Midbrain (tissue), 1 donor: ENCODE data around the gene DCAF10.
"Not testable (repeated sequence)": the region's sequence is repeated elsewhere in the genome, so short reads cannot be mapped to it uniquely, and the experiment has no call there.

Source experiments
- DNase-seq: peaks from one replicate; lab custom pipeline; 2025; lab: John Stamatoyannopoulos, UW

Gene DCAF10

DNA sequence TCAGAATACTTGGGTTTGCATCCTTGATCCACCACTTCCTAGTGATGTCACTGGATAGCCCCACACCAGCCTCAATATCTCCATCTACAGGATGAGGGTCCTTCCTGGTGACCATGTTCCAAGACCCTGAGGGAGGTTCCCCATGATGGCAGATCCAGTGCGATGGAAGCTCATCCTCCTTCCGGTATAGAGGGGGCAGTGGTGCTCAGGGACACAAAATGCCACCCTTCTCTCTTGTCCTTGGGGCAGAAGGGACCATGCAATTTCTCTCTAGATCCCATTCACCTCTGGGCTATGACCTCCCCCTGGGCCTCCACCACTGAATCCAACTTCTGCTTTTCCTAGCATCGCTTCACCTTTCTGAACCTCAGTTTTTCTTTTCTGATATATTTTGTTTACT is 108.7 kb downstream of the DCAF10 start:
- DNase-seq: no peak

DNA sequence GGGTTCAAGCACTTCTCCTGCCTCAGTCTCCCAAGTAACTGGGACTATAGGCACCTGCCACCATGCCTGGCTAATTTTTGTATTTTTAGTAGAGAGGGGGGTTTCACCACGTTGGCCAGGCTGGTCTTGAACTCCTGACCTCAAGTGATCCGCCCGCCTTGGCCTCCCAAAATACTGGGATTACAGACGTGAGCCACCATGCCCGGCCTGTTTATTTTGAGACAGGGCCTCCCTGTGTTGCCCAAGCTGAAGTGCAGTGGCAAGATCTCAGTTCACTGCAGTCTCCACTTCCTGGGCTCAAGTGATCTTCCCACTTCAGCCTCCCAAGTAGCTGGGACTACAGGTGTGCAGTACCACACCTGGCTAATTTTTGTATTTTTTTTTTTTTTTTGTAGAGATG is 109.2 kb downstream of the DCAF10 start:
- not testable (repeated sequence) for DNase-seq

DNA sequence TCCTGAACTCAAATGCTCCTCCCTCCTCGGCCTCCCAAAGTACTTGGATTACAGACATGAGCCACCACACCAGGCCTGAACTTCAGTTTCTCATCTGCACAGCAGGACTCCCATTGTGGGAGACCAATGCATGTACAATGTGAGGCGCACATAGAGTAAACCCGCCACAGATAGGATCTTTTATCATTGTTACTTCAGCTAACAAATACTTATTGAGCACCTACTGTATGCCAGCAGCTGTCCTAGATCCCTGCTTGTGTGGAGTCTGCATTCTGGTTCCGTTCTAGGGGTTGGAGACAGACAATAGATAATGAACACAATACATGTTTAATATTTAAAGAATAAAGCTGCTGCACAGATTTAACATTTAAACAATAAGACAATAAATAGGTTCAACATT is 109.7 kb downstream of the DCAF10 start:
- DNase-seq: no peak

DNA sequence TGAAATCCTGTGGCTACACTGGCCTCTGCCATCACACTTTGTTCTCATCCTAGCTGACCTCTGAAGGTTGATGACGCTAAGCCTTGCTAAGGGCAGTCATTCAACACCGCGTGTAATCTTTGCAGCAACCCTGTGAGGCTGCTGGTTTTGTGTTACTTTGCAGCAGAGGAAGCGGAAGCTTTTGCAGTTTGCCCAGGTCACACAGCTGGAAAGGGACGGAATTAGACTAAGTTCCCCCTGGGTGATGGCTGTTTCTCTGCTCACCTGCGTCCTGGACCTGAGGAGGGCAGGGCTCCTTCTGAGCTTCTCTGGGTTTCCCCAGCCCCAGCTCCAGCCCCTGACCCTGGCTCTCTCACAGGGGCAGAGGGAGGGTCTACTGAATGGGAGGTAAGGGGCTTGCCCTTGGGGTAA is 110.7 kb downstream of the DCAF10 start:
- DNase-seq: no peak

DNA sequence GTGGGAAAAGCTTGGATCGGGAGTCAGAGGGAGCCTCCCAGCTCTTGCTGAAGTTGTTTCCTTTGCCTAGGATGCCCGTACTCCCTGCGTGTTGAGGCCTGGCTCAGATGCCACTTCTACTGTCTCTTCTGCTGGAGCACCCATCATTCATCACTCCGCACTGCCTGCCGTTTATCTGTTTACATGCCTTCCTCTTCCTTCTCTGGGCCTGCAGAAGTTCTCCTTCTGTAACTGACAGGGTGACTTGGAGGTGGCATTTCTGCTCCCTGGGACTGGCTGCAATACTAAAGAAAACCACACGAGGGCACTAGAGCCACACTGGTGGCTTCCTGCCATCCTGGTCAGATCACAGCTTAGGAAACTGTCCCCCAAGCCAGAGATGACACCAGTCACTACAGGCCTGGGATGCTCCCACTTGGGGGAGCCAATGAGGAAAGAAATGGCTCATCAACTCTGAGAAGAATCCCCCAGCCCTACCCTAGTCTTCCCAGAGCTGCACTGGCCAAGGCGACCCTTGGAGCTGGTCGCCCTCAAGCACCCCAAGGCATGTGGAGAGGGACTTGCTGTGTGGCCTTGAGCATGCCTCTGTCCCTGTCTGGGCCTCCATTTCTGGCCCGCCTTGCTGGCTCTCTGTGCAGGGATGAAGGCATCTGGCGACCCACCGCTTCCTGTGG is 113.0 kb downstream of the DCAF10 start:
- DNase-seq: peak; percentile 95

DNA sequence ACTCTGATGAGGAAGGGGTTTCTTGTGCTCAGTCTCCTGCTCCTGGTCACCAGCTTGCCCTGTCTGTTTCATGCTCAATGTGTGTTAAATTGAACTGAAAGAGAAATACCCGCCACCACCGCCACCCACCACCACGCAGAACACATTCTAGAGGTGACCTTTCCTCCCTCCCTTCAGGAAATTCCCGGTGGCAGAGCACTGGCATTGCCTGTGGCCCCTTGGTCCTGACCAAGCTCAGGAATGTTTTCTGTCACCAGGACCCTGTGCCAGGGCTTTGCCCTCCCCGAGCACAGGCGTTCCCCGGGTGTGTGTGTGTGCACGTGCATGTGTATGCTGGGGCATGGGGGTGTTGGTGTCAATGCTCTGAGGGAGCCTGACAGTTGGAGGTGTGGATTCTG is 113.6 kb downstream of the DCAF10 start:
- DNase-seq: no peak

DNA sequence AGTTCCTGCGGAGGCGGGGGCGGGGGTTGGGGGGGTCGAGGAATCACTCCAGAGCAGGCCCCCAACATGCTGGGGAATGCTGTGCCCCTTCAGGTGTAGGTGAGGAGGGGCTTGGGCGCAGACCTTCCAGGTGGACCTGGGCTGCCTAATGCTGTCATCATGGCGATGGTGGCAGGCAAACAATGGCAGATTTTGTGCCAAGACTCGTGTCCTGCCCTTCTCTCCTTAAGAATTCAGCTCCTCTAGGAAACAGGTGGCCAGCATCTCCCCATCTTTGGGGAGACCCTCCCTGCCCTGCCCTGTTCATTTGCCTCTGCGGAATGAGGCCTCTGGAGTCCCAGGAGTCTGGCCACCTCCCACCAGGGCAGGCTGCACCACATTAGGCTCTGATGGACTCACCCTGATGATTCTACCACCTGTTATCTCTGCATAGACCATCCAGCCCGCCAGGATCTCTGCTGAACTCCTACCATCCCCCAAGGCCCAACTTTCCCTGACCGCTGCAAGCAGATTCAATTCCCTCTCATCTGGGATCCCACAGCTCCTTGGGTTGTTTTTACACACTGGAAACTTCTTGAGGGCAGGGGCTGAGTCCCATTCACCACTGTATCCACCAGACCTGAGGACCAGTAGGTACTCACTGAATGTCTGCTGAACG is 114.2 kb downstream of the DCAF10 start:
- no peak for DNase-seq

DNA sequence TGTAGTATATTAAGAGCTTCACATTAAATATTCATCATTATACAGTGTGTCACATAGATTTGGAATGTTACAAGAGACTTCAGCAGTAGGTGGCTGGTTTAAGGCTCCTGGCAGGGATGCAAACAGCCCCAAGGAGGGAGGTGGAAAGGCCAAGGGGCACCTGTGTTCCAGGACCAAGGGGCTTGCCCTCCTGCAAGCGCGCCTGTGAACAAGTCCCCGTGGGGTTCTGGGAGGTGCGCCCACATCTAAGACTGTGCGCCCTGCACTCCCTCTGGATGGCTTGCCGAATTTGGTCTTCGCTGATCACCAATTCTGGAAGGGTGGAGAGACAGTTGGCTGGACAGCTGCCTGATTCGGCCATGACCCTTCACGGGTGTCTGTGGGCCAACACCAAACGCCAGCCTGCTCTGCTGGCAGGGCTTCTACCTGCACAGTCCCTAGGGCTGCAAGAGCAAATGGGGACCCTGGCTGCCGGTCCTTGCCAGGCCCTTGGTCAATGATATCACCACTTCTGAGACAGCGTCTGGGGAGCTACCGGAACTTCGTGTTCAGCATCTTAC is 115.4 kb downstream of the DCAF10 start:
- DNase-seq: no peak

DNA sequence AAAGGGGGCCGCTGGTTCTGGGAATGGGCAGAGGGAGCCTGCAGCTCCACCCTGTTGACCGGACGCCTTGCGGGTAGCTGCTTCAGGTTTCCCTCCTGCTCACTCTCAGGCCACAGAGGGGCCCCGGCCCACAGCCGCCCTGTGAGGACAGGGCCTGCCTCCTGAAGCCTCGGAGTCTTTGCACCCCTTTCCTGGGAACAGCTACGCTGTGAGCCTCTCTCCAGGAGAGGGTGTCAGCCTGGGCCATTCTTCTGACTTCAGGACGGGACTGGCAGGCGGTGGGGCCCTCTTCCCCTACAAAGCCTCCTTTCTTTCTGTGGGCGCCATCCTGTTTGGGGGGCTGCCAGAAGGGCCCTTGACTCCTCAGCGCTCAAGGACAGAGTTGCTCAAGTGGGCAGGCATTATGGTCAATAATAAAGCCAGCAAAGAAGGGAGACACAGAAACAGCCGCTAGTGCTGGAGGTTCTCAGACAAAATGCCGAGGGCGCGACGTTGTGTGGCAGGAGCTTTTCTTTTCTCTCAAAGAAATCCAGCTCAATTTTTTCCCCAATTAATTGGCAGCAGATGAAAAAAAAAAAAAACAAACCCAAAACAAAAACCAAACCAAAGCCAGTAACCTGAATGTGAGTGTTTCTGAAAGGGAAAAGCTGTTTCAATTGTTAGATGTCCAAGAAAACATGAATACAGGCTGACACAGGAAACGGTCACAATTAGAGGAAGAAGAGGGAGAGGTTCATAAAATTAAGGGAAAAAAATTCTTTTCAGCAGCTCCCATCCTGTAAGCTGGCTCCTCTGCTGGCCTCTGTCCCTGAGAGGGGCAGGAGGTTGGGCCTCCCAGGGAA is 116.1 kb downstream of the DCAF10 start:
- DNase-seq: peak; percentile 59
